Femur (tissue), 1 donor: ENCODE results near the gene CCN2.

ENCODE experiments used
- DNase-seq: peaks from one replicate; pipeline ENCODE4 v3.0.0-alpha.2; 2017

Gene CCN2

GRCh38 chr6:131963063-131963462, 11.9 kb upstream of the CCN2 start:
- DNase-seq: no peak

- no peak for DNase-seq
These were observed 9.4 kb upstream of the CCN2 start for GRCh38 chr6:131960371-131961133.

- no peak for DNase-seq
These were observed 7.6 kb upstream of the CCN2 start for GRCh38 chr6:131958542-131959470.

- DNase-seq: no peak
These were observed 6.9 kb upstream of the CCN2 start for GRCh38 chr6:131958095-131958494.

GRCh38 chr6:131955876-131956275, 4.7 kb upstream of the CCN2 start:
- DNase-seq: no peak

- DNase-seq: no peak
These were observed 4.0 kb upstream of the CCN2 start for GRCh38 chr6:131955192-131955591.

- DNase-seq: peak; percentile 94
These were observed 3.6 kb upstream of the CCN2 start for GRCh38 chr6:131954775-131955107.

- DNase-seq: no peak
These were observed 3.0 kb upstream of the CCN2 start for GRCh38 chr6:131954059-131954774.

GRCh38 chr6:131952886-131953509, 1.8 kb upstream of the CCN2 start:
- DNase-seq: no peak

GRCh38 chr6:131951576-131952230, 531 bp upstream of the CCN2 start:
- DNase-seq: no peak

GRCh38 chr6:131949909-131950766, 1.0 kb downstream of the CCN2 start:
- DNase-seq: peak; percentile 92

- DNase-seq: no peak
These were observed 1.6 kb downstream of the CCN2 start for GRCh38 chr6:131949620-131949908.

- DNase-seq: peak; percentile 27
These were observed 2.2 kb downstream of the CCN2 start for GRCh38 chr6:131948692-131949619.

GRCh38 chr6:131947986-131948661, 3.0 kb downstream of the CCN2 start:
- DNase-seq: no peak

- no peak for DNase-seq
These were observed 3.9 kb downstream of the CCN2 start for GRCh38 chr6:131946992-131947955.

- DNase-seq: peak; percentile 37
These were observed 4.7 kb downstream of the CCN2 start for GRCh38 chr6:131946404-131946991.

GRCh38 chr6:131945971-131946370, 5.2 kb downstream of the CCN2 start:
- no peak for DNase-seq
